HG03469 (cell line): ENCODE measurements around the gene PLA2G15.
A peak's percentile ranks its signal among the peaks of the same experiment; 100 is the strongest.

Experiments used
- ATAC-seq: cut with Tn5 transposase; IDR thresholded peaks from one replicate; pipeline ENCODE4 v1.9.1; 2021; ENCODE audit warnings: mild to moderate bottlenecking, moderate library complexity, moderate number of reproducible peaks; ENCODE audit not compliant: unreplicated experiment

The PLA2G15 gene

GRCh38 chr16:68244903-68245853 is at the start of gene PLA2G15:
Gene PLA2G15 (plus strand): TSS chr16:68245373. CDS start chr16:68245427, 54 bp downstream.
- ATAC-seq, result peak; percentile 49

- ATAC-seq, result no peak
Measured at GRCh38 chr16:68197250-68197649, 47.9 kb upstream of the PLA2G15 start.

GRCh38 chr16:68200088-68200783 is 44.9 kb upstream of the PLA2G15 start:
- no peak for ATAC-seq

GRCh38 chr16:68202091-68202519 is 43.1 kb upstream of the PLA2G15 start:
- ATAC-seq, result no peak

- ATAC-seq, result no peak
Measured at GRCh38 chr16:68206245-68206644, 38.9 kb upstream of the PLA2G15 start.

- ATAC-seq, result no peak
Measured at GRCh38 chr16:68214726-68215125, 30.4 kb upstream of the PLA2G15 start.

- ATAC-seq, result no peak
Measured at GRCh38 chr16:68215302-68215701, 29.9 kb upstream of the PLA2G15 start.

GRCh38 chr16:68216240-68216639 is 28.9 kb upstream of the PLA2G15 start:
- no peak for ATAC-seq

- no peak for ATAC-seq
Measured at GRCh38 chr16:68217506-68217905, 27.7 kb upstream of the PLA2G15 start.

- no peak for ATAC-seq
Measured at GRCh38 chr16:68219725-68220351, 25.3 kb upstream of the PLA2G15 start.

GRCh38 chr16:68223072-68223471 is 22.1 kb upstream of the PLA2G15 start:
- ATAC-seq, result no peak

GRCh38 chr16:68226116-68226515 is 19.1 kb upstream of the PLA2G15 start:
- ATAC-seq, result no peak

GRCh38 chr16:68227183-68227793 is 17.9 kb upstream of the PLA2G15 start:
- no peak for ATAC-seq

- no peak for ATAC-seq
Measured at GRCh38 chr16:68227850-68228553, 17.2 kb upstream of the PLA2G15 start.

GRCh38 chr16:68228652-68229051 is 16.5 kb upstream of the PLA2G15 start:
- ATAC-seq, result no peak

GRCh38 chr16:68229431-68230175 is 15.6 kb upstream of the PLA2G15 start:
- no peak for ATAC-seq

- no peak for ATAC-seq
Measured at GRCh38 chr16:68230176-68230571, 15.0 kb upstream of the PLA2G15 start.

- ATAC-seq, result no peak
Measured at GRCh38 chr16:68230956-68231355, 14.2 kb upstream of the PLA2G15 start.

GRCh38 chr16:68231384-68232136 is 13.6 kb upstream of the PLA2G15 start:
- ATAC-seq, result no peak
